NOMO-1 (cell line): ENCODE data around the gene SINHCAF.
A peak's percentile ranks its signal among the peaks of the same experiment; 100 is the strongest.

Source experiments
- DNase-seq, 2 experiments: peaks; one replicate each; lab custom pipeline; 2025; ENCODE audit not compliant: unreplicated experiment in 2 of 2; lab: John Stamatoyannopoulos, UW

SINHCAF gene

DNA sequence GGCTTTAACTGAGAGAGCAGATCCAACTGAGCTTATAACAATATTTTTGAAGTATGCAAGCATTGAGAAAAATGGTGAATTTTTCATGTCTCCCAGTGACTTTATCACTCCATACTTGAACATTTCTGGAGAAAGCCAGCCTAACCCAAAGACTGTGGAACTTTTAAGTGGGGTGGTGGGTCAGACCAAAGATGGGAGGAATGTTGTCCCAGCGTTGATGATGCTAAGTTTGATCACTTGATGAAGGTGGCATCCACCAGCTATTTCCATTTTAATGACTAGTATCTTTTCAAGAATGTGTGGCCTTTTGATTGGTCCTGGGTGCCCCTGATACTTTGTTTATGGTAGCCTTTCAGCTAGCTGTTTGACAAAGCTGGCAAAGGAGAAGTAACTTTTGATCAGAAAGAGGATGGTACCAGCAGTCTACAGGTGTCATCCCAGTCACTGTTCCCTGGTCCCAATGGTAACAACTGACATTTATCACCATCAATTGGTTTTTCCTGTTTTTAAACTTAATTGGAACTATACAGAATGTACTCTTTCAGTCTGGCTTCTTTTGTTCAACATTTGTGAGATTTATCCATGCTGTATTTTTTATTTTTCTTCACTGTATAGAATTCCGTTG, 14.2 kb downstream of the SINHCAF start:
- no peak for DNase-seq

DNA sequence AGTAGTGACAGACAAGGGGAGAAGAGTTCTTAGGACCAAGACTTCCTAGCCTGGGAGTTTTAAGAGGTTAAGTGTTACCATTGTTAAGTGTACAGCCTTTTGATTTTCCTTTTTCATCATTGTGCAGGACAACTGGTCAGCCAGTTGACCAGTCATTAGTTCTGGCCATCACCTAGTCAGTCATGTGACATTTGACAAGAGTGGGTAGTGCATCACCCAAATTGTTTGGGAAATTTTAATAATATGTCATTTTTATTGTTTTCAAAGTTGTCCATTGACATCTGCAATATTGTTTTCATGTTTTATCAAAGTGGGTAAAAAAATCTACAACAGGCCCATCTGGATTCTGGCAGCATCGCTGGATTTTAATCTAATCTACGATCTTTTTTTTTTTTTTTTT, 15.5 kb downstream of the SINHCAF start:
- DNase-seq, result no peak

DNA sequence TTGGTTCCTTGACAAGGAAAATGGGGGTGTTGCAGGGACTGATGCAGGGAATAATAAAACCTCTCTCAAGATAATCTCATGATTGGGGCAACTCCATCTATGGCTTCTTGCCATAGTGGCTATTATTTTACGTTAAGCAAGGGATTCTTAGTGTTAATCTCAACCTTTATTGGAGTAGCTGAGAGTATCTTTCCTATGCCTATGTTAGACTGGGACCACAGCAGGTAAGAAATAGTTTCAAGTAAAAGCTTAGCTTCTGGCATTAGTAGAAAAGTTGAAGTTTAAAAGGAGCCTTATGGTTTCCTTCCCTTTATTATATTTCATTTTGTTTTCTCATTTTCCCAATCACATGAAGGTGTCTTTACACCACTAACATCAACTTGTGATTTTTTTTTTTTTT, 16.7 kb downstream of the SINHCAF start:
- no peak for DNase-seq

DNA sequence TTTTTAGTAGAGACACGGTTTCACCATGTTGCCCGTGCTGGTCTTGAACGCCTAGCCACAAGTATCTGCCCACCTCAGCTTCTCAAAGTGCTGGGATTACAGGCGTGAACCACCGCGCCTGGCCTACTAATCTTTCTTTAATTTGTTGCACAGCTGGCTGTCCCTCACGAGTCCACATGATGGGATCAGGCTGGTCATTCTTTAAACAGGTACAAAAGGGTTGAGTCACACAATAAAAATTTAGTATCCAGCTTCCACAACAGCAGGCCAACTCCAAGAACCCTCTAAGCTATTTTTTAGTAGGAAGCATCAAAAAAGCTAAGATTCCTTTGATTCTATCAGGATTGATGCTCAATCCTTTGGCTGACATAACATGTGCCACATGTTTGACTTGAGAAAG, 17.8 kb downstream of the SINHCAF start:
- no peak for DNase-seq

DNA sequence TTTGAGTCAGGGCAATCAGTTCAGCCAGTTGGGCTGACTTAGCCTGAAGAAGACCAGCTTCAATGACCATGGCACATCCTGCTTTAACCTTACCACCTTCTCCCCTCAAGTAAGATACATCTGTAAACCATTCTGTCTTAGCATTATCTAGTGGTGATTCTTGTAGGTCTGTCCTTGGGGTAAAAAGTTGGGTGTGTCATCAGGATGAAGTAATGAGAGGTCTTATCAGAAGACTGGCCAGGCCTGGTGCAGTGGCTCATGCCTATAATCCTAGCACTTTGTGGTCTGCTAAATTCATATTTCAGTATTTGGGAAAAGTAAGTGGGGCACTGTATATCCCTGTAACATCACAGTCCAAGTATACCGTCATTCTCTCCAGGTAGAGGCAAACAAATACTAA, 19.1 kb downstream of the SINHCAF start:
- DNase-seq, result no peak

DNA sequence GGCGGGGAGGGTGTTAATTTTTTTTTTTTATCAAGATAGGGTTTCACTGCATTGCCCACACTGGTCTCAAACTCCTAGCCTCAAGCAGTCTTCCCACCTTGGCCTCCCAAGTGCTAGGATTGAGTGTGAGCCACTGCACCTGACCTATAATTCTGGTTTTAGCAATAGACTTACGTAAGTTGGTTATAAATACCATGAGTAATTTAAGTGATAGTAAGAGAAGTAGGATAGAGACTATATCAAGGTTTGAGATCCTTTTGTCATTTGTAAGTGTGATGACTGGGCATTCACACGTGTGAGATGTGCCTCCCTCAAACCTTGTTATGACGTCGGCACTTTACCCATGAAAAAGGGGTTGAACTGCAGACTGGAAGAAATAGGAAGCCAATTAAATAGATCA, 22.5 kb downstream of the SINHCAF start:
- DNase-seq, result no peak

DNA sequence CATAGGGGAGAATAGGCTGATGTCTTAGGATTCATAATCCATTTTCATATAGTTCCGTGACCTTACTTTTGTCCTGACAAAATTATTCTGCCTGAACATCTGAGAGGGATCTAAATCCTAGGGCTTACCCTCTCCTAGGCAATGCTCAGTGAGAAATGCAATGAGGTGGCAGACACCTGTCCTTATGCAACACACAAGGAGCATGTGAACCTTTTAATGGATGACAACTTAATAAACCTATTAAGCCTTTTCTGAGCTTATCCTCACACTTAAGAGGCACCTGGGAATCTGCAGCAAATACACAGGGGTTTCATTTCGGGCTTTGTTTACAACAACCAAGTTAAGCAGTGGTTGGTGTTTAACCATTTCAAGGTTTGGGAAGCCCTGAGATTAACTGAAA, 24.6 kb downstream of the SINHCAF start:
- no peak for DNase-seq

DNA sequence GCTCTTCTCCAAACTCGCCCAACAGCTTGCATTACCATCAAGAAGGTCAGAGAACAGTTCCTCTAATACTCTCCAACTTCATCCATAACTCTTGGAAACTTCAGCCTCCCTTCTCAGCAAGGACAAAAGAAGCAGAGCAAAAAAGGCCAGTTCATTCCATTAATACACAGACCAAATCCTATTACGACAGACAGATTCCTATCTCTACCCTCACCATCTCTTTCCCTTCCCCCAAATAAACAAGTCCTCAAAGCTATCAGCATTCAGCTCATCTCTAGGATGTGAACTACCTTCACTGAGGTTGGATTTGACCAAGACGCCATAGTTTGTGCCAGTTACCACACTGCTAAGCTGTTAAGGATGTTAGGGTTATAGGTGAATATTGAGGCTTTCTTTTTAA, 25.2 kb downstream of the SINHCAF start:
- DNase-seq, result no peak

DNA sequence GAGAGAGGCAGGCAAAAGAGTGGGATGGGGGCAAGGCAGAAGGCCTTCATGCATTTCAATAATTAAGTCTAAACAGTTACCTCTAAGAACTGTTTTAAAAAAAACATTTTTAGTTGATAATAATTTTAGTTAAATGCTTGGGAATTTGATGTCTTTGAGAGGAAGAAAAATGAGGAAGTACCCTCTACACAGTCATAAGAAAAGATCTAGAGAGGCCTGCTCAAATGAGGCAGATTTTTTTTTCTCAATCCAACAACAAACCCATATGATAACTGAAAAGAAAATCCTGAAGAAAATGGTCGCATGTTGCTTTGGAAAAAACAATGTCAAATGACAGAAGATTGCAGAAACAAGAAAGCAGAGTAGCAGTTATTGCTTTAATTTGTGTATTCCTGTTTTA, 25.6 kb downstream of the SINHCAF start:
- DNase-seq, result peak in 1 of 2 experiments; percentile 22

DNA sequence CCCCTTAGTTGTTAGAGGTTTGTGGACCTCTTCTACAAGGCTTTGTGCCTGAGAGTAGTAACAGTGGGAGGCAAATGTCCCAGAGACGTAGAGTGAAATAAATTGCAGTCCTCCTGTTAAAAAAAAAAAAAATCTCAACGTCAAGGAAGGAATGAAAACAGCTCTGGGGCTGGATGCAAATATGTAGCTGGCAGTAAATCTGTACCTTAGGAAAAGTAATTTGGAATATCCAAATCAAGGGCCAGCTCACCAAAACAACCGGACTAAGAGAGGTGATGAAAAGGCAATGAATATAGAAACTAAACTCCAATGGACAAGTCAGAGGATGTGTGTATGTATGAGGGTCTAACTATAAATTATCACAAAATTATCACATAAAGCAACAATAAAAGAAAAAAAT, 27.0 kb downstream of the SINHCAF start:
- DNase-seq, result no peak

DNA sequence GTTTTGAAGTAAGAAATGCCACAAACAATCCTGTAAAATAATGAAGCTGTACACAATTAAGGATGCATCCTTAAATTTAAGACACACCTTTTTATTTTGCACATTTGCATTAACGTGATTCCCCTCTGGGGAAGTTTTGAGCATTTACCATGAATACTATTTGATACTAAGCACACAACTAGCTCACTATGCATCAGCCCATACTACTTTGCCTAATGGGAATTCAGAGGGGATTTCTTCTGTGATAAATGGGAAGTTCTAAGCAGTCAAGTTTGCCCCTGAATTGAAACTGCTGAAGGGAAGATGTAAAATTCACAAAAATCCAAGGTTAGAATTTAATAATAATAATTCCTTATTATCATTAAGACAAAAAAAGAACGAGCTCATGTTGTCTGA, 27.4 kb downstream of the SINHCAF start:
- DNase-seq, result no peak

DNA sequence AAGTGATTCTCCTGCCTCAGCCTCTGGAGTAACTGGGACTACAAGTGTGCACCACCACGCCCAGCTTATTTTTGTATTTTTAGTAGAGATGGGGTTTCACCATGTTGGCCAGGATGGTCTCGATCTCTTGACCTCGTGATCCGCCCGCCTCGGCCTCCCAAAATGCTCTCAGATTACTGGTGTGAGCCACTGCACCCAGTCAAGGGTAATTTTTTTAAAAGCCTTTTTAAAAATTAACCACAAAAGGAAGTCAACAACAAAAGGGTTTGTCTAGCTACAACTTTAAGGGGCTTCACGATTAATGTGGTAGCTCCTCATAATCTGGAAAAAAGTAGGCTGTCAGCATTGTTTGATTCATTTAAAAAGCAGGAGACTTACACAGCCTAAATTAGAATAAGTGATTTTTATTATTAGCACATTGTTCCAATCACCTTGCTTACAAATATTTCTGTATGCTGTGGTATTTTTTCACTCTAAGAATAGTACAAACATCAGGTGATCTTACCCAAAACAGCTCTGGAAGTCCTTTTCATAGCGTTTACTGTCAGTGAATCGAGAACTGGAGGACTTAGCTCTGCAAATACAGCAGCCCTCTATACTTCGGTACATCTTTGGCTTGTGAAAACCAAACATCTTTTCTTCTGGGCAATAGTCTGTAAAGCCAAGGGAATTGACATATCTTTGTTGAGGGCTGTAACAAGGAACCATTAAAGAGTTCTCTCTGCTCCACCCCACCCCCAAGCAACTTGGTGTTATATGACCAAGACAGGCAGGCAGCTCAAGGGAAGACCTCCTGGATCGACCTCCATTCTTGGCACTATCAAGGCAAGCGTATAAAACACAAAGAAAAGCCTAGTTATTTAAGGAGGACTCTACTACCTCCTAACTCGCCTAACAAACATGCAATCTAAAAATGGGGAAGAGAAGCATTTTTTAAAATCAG, 28.1 kb downstream of the SINHCAF start:
- DNase-seq, result no peak

DNA sequence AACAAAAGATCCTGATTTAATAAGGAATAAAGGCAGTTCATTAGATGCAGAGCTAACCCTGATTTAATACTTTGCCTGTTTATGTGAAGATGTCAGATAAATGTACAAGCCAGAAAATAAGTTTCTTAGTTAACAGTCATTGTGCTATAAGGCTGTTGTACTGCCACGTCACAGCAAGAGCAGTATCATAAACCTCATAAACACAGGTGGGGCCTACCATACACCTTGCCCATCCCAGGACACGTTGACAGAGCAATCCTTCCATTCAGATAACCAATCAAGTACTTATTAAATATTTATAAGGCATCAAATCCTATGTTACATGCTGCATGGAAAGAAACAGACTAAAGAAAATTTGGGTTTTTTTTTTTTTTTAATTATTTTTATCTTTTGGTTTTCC, 36.5 kb downstream of the SINHCAF start:
- DNase-seq, result no peak

DNA sequence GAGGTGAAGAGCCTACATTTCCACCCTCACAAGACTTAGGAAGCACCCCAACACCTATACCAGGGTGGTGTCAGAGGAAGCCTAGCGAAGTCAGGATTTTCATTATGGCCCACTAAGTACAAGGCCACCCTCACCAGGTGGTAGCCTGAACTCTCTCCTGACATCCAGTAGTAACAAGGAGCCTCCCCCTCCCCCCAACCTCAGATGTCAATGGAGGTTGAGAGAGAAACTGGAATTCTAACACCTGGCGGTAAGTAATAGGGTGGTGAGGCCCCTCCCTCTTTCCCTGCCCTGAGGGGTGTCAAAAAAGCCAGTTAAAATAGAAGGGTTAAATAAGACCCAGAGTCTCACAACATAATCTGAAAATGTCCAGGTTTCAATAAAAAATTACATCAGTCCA, 37.6 kb downstream of the SINHCAF start:
- DNase-seq, result no peak

DNA sequence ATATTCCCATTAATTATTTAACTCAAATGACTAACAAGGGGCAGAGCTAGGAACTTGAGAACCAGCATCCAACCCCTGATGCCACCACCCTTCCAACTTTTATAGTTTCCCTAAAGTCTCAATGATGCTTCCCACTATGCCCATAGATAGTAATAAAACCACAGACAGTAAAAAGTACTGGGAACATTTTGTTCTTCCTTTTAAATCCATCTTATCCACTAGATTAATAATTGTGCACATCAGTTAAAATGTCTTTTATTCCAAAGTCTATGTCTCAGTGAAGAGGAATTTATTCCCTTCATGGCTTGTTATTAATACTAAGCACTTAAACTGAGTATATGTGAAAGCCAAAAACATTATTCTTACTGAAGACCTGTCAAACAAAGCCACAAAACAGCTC, 45.8 kb downstream of the SINHCAF start:
- DNase-seq, result no peak

DNA sequence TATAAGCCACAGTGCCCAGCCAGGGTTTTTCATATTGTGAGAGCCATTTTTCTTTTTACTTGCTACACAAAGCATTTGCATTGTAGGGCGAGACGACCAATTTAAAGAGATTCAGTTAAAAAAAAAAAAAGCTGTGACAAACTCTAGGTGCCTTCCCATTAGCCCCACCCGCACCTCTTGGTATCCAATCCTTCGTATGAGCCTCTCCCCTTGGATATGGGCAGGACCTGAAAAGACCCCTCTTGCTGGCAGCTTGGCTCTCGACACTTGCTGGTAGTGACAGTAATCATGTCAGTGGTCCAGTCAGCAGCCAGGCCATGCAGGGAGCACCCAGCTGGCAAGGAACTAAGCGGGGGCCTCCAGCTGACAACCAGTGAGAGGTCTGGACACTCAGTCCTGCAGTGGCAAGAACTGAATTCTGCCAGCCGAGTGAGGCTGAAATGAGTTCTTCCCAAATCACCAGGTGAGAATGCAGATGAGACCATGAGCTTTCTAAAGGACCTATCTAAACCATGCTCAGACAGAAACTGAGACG, 46.5 kb downstream of the SINHCAF start:
- no peak for DNase-seq

DNA sequence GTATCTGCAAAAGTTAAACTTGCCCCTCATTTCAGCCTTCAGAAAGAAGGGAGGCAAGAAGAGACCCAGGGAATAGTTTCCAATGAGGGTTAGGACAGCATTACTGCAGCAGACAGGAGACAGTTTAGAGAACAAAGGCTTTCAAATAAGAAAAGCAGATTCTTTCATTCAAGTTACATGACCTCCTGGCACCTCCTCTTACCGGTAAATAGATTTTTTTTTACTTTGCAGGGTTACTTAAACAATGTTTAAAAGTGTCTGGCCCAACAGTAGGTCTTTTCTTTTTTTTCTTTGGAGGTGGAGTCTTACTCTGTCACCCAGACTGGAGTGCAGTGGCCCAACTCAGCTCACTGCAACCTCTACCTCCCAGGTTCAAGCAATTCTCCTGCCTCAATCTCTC, 47.1 kb downstream of the SINHCAF start:
- no peak for DNase-seq

DNA sequence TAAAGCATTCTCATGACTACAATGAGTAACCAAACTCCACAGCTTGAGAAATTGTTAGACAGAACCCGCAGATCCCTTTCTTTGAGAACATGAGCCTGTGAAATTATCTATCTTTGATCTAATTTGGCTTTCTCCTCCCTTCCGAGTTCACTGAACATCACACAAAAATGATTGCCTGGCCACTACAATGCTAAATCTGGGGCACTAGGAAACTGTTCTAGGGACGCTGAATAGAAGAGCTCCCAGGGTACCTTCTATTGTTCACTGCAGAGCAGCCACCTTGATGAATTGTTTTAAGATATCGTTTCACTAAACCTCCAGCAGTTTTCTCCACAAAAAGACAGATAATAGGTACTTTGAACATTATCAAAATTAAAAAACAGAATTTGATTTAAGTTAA, 47.5 kb downstream of the SINHCAF start:
- DNase-seq, result no peak

DNA sequence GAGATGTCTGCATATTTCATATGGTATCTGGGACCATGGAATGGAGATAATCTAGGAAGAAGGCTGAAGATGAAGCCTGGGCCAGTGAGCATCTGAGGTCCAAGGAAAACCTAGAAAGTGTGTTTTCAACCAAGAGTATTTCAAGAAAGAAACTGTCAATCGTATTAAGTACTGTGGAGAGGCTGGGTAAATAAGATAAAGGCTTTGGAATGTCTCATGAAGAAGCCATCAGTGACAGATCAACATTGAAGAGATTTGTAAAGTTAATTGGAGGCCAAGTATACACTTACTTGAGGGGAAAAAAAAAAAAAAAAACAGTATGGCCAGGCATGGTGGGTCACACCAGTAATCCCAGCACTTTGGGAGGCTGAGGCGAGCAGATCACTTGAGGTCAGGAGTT, 48.9 kb downstream of the SINHCAF start:
- no peak for DNase-seq

DNA sequence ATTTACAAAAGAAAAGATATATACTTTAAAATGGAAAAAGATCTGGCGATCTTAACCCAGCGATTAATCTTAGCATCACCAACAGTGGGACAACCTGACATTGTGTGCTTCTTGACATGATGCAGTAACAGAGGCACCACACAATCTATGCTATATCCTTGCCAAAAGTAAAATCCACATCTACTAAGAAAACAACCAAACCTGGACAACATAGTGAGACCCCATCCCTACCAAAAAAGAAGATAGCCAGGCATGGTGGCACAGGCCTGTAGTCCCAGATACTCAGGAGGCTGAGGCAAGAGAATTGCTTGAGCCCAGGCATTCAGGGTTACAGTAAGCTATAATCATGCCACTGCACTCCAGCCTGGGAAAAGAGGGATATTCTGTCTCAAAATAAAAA, 50.5 kb downstream of the SINHCAF start:
- DNase-seq, result no peak

DNA sequence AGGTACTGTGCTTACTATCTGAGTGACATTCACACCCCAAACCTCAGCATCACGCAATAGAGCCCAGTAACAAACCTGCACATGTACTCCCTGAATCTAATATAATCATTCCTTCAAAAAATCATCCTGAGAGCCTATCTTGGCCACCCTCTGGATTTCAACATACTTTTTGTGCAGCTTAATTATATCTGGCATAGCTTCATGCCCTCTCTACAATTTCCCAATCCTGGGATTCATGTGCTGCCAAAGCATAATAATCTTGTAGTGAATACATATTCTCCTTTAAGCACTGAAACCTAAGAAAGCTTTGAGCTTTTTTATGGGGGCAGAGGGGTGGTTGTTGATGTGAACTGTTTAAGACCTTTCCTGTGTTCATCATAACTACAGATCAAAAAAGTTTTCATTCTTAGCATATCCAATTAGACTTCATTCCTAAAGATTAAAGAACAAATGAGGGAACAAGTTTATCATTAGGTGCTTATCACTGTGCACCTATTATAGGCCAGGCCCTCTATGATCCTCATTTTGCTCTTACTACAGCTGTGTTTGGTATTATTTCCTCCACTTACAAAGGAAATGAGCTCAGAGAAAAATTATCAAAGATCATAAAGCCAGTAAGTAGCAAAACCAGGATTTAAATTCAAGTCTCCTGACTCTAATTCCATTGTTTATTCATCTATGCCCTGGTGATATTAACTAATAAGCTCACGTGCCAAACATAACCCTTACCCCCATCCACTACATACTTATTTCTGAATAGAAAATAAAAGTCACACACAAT, 51.2 kb downstream of the SINHCAF start:
- no peak for DNase-seq
